Adrenal gland (tissue), 12 donors: ENCODE data around the gene ANKLE2. TPM values are rescaled to one million over a fixed set of nuclear protein-coding genes. Genes with fewer than 3 reads are reported as not detected.
"Not testable (repeated sequence)": the region's sequence is repeated elsewhere in the genome, so short reads cannot be mapped to it uniquely, and the experiment has no call there.

Source experiments
- DNase-seq, 7 donors: peaks; one replicate each; pipeline ENCODE4 v3.0.0-alpha.2; 2019 to 2020
- H3K27ac ChIP-seq, 5 donors: fragments of 200-600 bp; sonication (generic) in 4 of 5; 1 replicate in 3 of 5; 2 replicates in 2 of 5; pipeline versions ENCODE4 v1.5.1 to v1.8.0; 2016 to 2020; ENCODE audit warnings: mild to moderate bottlenecking in 1 of 5
- H3K27me3 ChIP-seq: fragments of 200-600 bp; 2 replicates; pipeline ENCODE4 v1.8.0; 2021
- H3K36me3 ChIP-seq, 2 donors: fragments of 200-600 bp; replicated peaks in 1 of 2; 1 replicate in 1 of 2; 2 replicates in 1 of 2; pipeline versions ENCODE4 v1.5.1 to v1.8.0; 2018 to 2022
- H3K4me1 ChIP-seq, 2 donors: fragments of 200-600 bp; replicated peaks in 1 of 2; 1 replicate in 1 of 2; 2 replicates in 1 of 2; pipeline versions ENCODE4 v1.5.1 to v1.8.0; 2018 to 2021
- H3K4me3 ChIP-seq, 4 donors: fragments of 200-600 bp; sonication (generic) in 3 of 4; one replicate each; pipeline ENCODE4 v1.5.1; 2016 to 2018
- H3K9me3 ChIP-seq, 3 donors: fragments of 200-600 bp; sonication (generic) in 1 of 3; replicated peaks in 1 of 3; 1 replicate in 2 of 3; 2 replicates in 1 of 3; pipeline versions ENCODE4 v1.5.1 to v1.8.0; 2016 to 2021
- POLR2A ChIP-seq, 2 donors: fragments of 450-650 bp; IDR thresholded peaks; one replicate each; pipeline ENCODE4 v1.6.1; 2017; ENCODE audit warnings: antibody characterized with exemption in 2 of 2, mild to moderate bottlenecking in 2 of 2, moderate library complexity in 1 of 2
- WGBS, 4 donors: extraction: QIAGEN DNeasy Blood & Tissue Kit in 2 of 4; methylation state at CpG; one replicate each; pipeline versions ENCODE4 v1.1.5 to v1.1.7; 2013 to 2017; 5-methylcytosine and 5-hydroxymethylcytosine counted together
- intact Hi-C, 2 donors: fragments of 100-400 bp; cut with DNase I; formaldehyde crosslinking; loops; one replicate each; pipeline versions ENCODE4 v1.14.1 to v1.15.0; 2022 to 2023
- polyA plus RNA-seq, 3 donors: library from polyadenylated mRNA; stranded (reverse); fragments of 200-250 nt in 2 of 3; fragments of 350-450 nt in 1 of 3; fragmentation: Illumina TruSeq in 1 of 3; extraction: RNeasy Lipid Tissue Mini Kit (QIAGEN cat#74804) in 1 of 3; gene quantifications; one replicate each; pipeline ENCODE4 v1.2.3, GENCODE V29; 2013 to 2014
- total RNA-seq, 9 donors: library from RNA; depleted of rRNA in 4 of 9; stranded (reverse); fragments of >200 nt in 4 of 9; fragments of 120-200 nt in 1 of 9; fragmentation: NEBNext Ultra II Directional in 1 of 9; extraction: Animal tissue kit (Norgen Biotek cat#: 25700) in 1 of 9; gene quantifications; one replicate each; pipeline versions ENCODE4 v1.1.0 to v1.2.4, GENCODE V29; 2013 to 2023
- TF ChIP-seq, protein P1 (sequence below), 6 experiments: fragments of 450-650 bp in 4 of 6; fragments of 200-600 bp in 2 of 6; sonication (generic) in 1 of 6; IDR thresholded peaks; 1 replicate in 5 of 6; 2 replicates in 1 of 6; pipeline versions ENCODE4 v1.5.1 to v1.8.0; 2016 to 2021; ENCODE audit warnings: antibody characterized with exemption in 6 of 6, mild to moderate bottlenecking in 2 of 6, moderate library complexity in 1 of 6
- donor health status: healthy with polysubstance abuse.
- donor health status: Bipolar disorder and iron deficiency.
- donor health status: DM: yes; HTN: yes; CAD: no.
- donor health status: DM: no; HTN: no; CAD: no.
- donor health status: DM: no; HTN: no; CAD: no.
- donor health status: DM: yes; HTN: yes; CAD: no.

Gene ANKLE2
- total and polyA plus RNA-seq, 12 donors = 43.6 to 76.1 (median 59.9) TPM

- WGBS, 4 donors = 91 to 96% (median 94%) methylated on average over 22 to 28 of the region's 28 CpGs
- Histone ChIP-seq H3K9me3 (no peaks in the 10 kb centered on the region), H3K4me3 (no peak overlapping the region), H3K27me3 (no peaks in the 10 kb centered on the region), H3K27ac (no peak overlapping the region), H3K36me3 (peaks cover 0 to 93% of the 10 kb centered on the region in 2 donors), H3K4me1 (no peaks in the 10 kb centered on the region)
- no peak for DNase-seq
- TF ChIP-seq, protein P1, sequence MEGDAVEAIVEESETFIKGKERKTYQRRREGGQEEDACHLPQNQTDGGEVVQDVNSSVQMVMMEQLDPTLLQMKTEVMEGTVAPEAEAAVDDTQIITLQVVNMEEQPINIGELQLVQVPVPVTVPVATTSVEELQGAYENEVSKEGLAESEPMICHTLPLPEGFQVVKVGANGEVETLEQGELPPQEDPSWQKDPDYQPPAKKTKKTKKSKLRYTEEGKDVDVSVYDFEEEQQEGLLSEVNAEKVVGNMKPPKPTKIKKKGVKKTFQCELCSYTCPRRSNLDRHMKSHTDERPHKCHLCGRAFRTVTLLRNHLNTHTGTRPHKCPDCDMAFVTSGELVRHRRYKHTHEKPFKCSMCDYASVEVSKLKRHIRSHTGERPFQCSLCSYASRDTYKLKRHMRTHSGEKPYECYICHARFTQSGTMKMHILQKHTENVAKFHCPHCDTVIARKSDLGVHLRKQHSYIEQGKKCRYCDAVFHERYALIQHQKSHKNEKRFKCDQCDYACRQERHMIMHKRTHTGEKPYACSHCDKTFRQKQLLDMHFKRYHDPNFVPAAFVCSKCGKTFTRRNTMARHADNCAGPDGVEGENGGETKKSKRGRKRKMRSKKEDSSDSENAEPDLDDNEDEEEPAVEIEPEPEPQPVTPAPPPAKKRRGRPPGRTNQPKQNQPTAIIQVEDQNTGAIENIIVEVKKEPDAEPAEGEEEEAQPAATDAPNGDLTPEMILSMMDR (IDR thresholded peaks at IDR 0.05) = no peak
- TF ChIP-seq POLR2A (IDR thresholded peaks at IDR 0.05) = no peak
- intact Hi-C loops = no loop called here
These were observed 40.1 kb upstream of the ANKLE2 start for GRCh38 chr12:132801741-132802140.

DNA sequence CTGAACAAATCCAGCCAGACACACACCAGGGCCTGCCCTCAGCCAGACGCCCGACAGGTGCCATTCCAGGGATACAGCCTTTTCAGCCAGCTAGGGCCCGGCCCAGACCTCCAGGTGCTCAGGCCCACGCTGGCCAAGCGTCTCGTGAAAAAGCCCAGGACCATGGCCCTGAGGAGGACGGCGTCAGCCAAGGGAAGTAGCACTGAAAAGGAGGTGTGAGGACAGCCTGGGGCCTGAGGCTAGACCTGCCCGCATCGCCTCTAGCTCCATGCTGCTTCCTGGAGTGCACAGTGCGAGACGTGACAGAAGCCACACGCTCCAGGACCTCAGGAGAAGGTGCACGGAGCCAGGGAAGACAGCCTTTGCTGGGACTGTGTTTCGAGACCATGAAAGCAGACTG lies 37.2 kb upstream of the ANKLE2 start:
- no peaks in the 10 kb centered on the region for H3K27me3 ChIP-seq
- no peaks in the 10 kb centered on the region for H3K9me3 ChIP-seq
- DNase-seq = no peak
- H3K36me3 ChIP-seq = peaks cover 0 to 98% of the 10 kb centered on the region in 2 donors
- no peaks in the 10 kb centered on the region for H3K4me1 ChIP-seq
- H3K27ac ChIP-seq = no peak overlapping the region
- intact Hi-C loops = no loop called here
- TF ChIP-seq, protein P1 (IDR thresholded peaks at IDR 0.05) = no peak
- no peak for TF ChIP-seq POLR2A (IDR thresholded peaks at IDR 0.05)
- WGBS, 4 donors = 90 to 96% (median 93%) methylated on average over 11 to 15 of the region's 15 CpGs
- no peak overlapping the region for H3K4me3 ChIP-seq

GRCh38 chr12:132797820-132798570 lies 36.4 kb upstream of the ANKLE2 start:
- no peak for DNase-seq
- no peak for TF ChIP-seq POLR2A (IDR thresholded peaks at IDR 0.05)
- TF ChIP-seq, protein P1 (IDR thresholded peaks at IDR 0.05) = no peak
- H3K4me3 ChIP-seq = no peak overlapping the region
- peaks cover 0 to 92% of the 10 kb centered on the region in 2 donors for H3K36me3 ChIP-seq
- WGBS, 4 donors = 89 to 93% (median 90%) methylated on average over 21 to 24 of the region's 24 CpGs
- H3K4me1 ChIP-seq = no peaks in the 10 kb centered on the region
- H3K27ac ChIP-seq = no peak overlapping the region
- intact Hi-C loops = no loop called here
- no peaks in the 10 kb centered on the region for H3K27me3 ChIP-seq
- no peaks in the 10 kb centered on the region for H3K9me3 ChIP-seq

GRCh38 chr12:132795847-132796246 lies 34.2 kb upstream of the ANKLE2 start:
- no peak overlapping the region for H3K27ac ChIP-seq
- H3K36me3 ChIP-seq = peaks cover 0 to 73% of the 10 kb centered on the region in 2 donors
- no peak for DNase-seq
- 93 to 98% (median 95%) methylated on average over 12 to 14 of the region's 14 CpGs for WGBS, 4 donors
- TF ChIP-seq, protein P1 (IDR thresholded peaks at IDR 0.05) = no peak
- TF ChIP-seq POLR2A (IDR thresholded peaks at IDR 0.05) = no peak
- no peak overlapping the region for H3K4me3 ChIP-seq
- no peaks in the 10 kb centered on the region for H3K27me3 ChIP-seq
- intact Hi-C loops = no loop called here
- H3K4me1 ChIP-seq = no peaks in the 10 kb centered on the region
- no peaks in the 10 kb centered on the region for H3K9me3 ChIP-seq

GRCh38 chr12:132791940-132792339 lies 30.3 kb upstream of the ANKLE2 start:
- H3K27me3 ChIP-seq, DNase-seq, H3K27ac ChIP-seq, H3K9me3 ChIP-seq, intact Hi-C loops, H3K4me1 ChIP-seq, H3K4me3 ChIP-seq: not testable (repeated sequence)
- H3K36me3 ChIP-seq = peaks cover 0 to 62% of the 10 kb centered on the region in 2 donors
- WGBS, 4 donors = 89 to 97% (median 91%) methylated on average over 2 of the region's 2 CpGs
